ENCODE results near the gene SMPD3.

DNA sequence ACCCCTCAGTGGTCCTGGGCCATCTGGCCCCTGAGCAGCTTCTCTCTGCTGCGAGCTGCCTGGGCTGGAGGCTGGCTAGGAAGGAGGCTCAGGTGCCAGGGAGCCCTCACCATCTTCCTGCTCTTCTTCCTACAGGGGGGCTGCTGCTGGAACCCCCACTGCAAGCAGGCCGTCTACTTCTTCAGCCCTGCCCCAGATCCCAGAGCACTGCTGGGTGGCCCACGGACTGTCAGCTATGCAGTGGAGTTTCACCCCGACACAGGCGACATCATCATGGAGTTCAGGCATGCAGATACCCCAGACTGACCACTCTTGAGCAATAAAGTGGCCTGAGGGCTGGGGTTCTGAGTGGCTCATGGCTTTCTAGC, 91.4 kb downstream of the SMPD3 start:
- no peak for TF ChIP-seq CTCF (IDR thresholded peaks at IDR 0.05; ENCODE audit: insufficient read depth, low read length)
- no peak for TF ChIP-seq REST (IDR thresholded peaks at IDR 0.05; ENCODE audit: insufficient replicate concordance, low read depth)

Data from HL-60 (cell line).